ENCODE results near the gene PJA2.

- TF ChIP-seq EZH2 (IDR thresholded peaks at IDR 0.05) (no peak), POLR2AphosphoS5 (IDR thresholded peaks at IDR 0.05; ENCODE audit: borderline replicate concordance, low read depth, low read length) (no peak), FOXP2 (optimal IDR thresholded peaks at IDR 0.05; ENCODE audit: control extremely low read depth, extremely low read length, insufficient read depth) (no peak)
These were observed 80.2 kb downstream of the PJA2 start for GRCh38 chr5:109329333-109330237.

Measured in SK-N-MC (cell line).